T-cell (primary cell): ENCODE results near the gene RXRB. TPM values are rescaled to one million over a fixed set of nuclear protein-coding genes. Genes with fewer than 3 reads are reported as not detected.
"Not testable (repeated sequence)": the region's sequence is repeated elsewhere in the genome, so short reads cannot be mapped to it uniquely, and the experiment has no call there.

ENCODE experiments used
- ATAC-seq, 4 experiments: fragments of 200-7000 bp in 3 of 4; fragments of 150-1000 bp in 1 of 4; cut with Tn5 transposase; replicated peaks in 1 of 4; 1 replicate in 3 of 4; 2 replicates in 1 of 4; pipeline ENCODE4 v1.10.0; 2021; ENCODE audit warnings: moderate library complexity in 3 of 4, mild to moderate bottlenecking in 2 of 4, moderate number of reproducible peaks in 1 of 4
- CTCF ChIA-PET, 2 donors: fragments of 300-600 bp; sonication (Branson Sonifier 250); formaldehyde crosslinking; loops; one replicate each; lab custom pipeline; 2022; ENCODE audit warnings: antibody characterized with exemption in 2 of 2; lab: Charles Lee
- POLR2A ChIA-PET, 2 donors: fragments of 300-600 bp; sonication (Branson Sonifier 250); formaldehyde crosslinking; loops; one replicate each; lab custom pipeline; 2022; ENCODE audit warnings: antibody characterized with exemption in 2 of 2; lab: Charles Lee
- DNase-seq, 35 experiments: peaks; one replicate each; pipeline versions ENCODE4 v3.0.0 to v3.0.0-alpha.2; 2013 to 2023
- H3K27ac ChIP-seq: one replicate; pipeline ENCODE4 v1.5.1; 2013; ENCODE audit warnings: low read length
- H3K27me3 ChIP-seq, 2 experiments: replicated peaks in 1 of 2; 1 replicate in 1 of 2; 2 replicates in 1 of 2; pipeline versions ENCODE4 v1.6.1 to v1.7.0; 2013; ENCODE audit warnings: low read length in 1 of 2, mixed read lengths in 1 of 2; ENCODE audit not compliant: control insufficient read depth in 2 of 2, insufficient read depth in 2 of 2; ENCODE audit errors: extremely low read depth in 1 of 2
- H3K36me3 ChIP-seq, 2 donors: 1 replicate in 1 of 2; 2 replicates in 1 of 2; pipeline versions ENCODE4 v1.6.1 to v1.7.0; 2013; ENCODE audit warnings: low read length in 1 of 2; ENCODE audit not compliant: control insufficient read depth in 2 of 2, insufficient read depth in 1 of 2; ENCODE audit errors: extremely low read depth in 1 of 2
- H3K4me1 ChIP-seq, 2 experiments: 1 replicate in 1 of 2; 2 replicates in 1 of 2; pipeline versions ENCODE4 v1.6.1 to v1.7.0; 2013; ENCODE audit warnings: low read length in 2 of 2, mixed read lengths in 1 of 2; ENCODE audit not compliant: insufficient read depth in 2 of 2, control insufficient read depth in 1 of 2; ENCODE audit errors: extremely low read depth in 1 of 2
- H3K4me3 ChIP-seq, 2 donors: 1 replicate in 1 of 2; 2 replicates in 1 of 2; pipeline versions ENCODE4 v1.5.1 to v1.7.0; 2013; ENCODE audit warnings: mild to moderate bottlenecking in 2 of 2, low read length in 1 of 2, moderate library complexity in 1 of 2; ENCODE audit not compliant: control insufficient read depth in 1 of 2; ENCODE audit errors: extremely low read depth in 1 of 2
- H3K9me3 ChIP-seq: 2 replicates; pipeline ENCODE4 v1.7.0; 2013
- H3K27ac Mint-ChIP-seq, 2 donors: one replicate each; pipeline ENCODE4 v1.8.0; 2020 to 2021; ENCODE audit warnings: mild to moderate bottlenecking in 2 of 2, mixed read lengths in 2 of 2
- H3K27me3 Mint-ChIP-seq, 2 donors: one replicate each; pipeline ENCODE4 v1.8.0; 2021 to 2022; ENCODE audit warnings: mixed read lengths in 2 of 2
- H3K36me3 Mint-ChIP-seq: one replicate; pipeline ENCODE4 v1.8.0; 2021; ENCODE audit warnings: mixed read lengths
- H3K4me1 Mint-ChIP-seq, 3 donors: one replicate each; pipeline ENCODE4 v1.8.0; 2020 to 2022; ENCODE audit warnings: mixed read lengths in 3 of 3, mild to moderate bottlenecking in 1 of 3
- H3K4me3 Mint-ChIP-seq, 3 donors: one replicate each; pipeline ENCODE4 v1.8.0; 2020 to 2022; ENCODE audit warnings: mild to moderate bottlenecking in 3 of 3, mixed read lengths in 3 of 3, moderate library complexity in 3 of 3
- H3K9me3 Mint-ChIP-seq, 3 donors: one replicate each; pipeline ENCODE4 v1.8.0; 2020 to 2022; ENCODE audit warnings: mixed read lengths in 3 of 3
- WGBS: methylation state at CpG from one replicate; pipeline ENCODE4 v1.1.5; 2013; ENCODE audit warnings: missing lambda C conversion rate; ENCODE audit not compliant: insufficient coverage; 5-methylcytosine and 5-hydroxymethylcytosine counted together
- total RNA-seq, 35 experiments: library from RNA in 6 of 35; stranded (reverse) in 6 of 35; fragments of 120-200 nt in 1 of 35; gene quantifications; one replicate each; pipeline versions ENCODE4 v1.2.1 to v1.2.4 and lab custom pipeline; 2013 to 2026

The RXRB gene
- total RNA-seq, 5 donors from 2014 or later (not counting 1 experiment from before 2014, with no cell fraction given), result 65.5 to 104 (median 96.4) TPM

DNA sequence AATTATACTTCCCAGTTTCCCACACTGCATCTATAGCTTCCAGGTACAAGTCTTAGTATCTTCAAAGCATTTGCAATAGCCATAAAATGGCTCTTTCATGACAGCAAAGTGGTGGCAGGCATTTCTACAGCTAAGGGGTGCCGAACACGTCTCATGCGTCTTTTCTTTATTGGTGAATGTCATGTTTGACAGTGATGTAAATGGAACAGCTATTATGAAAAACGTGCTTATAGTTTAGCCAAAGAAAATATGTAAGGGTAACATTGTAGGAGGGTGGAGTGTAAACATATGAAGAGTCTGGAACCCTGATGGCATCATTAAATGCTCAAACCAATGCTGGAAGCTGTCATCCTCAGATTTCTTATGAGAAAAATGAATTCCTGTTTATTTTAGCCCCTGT lies 46.1 kb downstream of the RXRB start:
- no peak for DNase-seq
- no peak overlapping the region for H3K27ac Mint-ChIP-seq
- no peaks in the 10 kb centered on the region for H3K36me3 Mint-ChIP-seq
- H3K4me1 Mint-ChIP-seq, result no peaks in the 10 kb centered on the region
- no peak for ATAC-seq
- ChIA-PET CTCF (interaction anchor here in 1 of 2 donors (0.8 kb wide), 1 partner anchor 28 kb away, joined by 3 read pairs; no protein-coding TSS in a partner anchor), POLR2A (no interaction called here)
- peaks cover 4 to 11% (median 8%) of the 10 kb centered on the region in 3 donors for H3K9me3 Mint-ChIP-seq
- Histone ChIP-seq H3K27me3 (peaks cover 0 to 17% of the 10 kb centered on the region in 2 experiments), H3K36me3 (no peaks in the 10 kb centered on the region), H3K4me1 (no peaks in the 10 kb centered on the region), H3K27ac (no peak overlapping the region), H3K9me3 (no peaks in the 10 kb centered on the region), H3K4me3 (no peak overlapping the region)
- H3K4me3 Mint-ChIP-seq, result no peak overlapping the region
- 83% methylated on average over 4 of the region's 4 CpGs for WGBS
- H3K27me3 Mint-ChIP-seq, result peaks cover 16 to 17% of the 10 kb centered on the region in 2 donors

DNA sequence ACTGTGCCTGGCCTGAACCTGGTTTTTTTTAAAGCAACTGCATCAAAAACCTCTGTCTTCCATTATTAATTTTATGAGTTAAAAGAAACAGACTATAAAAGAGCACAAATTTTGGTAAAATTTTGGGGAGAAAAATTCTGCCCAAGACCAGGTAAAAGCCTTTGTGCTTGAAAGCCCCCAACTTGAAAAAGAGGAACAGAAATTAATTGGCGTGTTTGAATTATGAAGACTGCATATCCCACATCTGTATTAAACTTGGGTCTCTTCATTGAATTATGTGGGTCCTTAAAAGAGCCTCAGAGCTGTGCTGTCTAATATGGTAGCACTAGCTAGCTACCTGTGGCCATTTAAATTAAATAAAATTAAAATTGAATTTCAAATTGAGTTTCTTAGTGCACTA lies 49.4 kb downstream of the RXRB start:
- Histone ChIP-seq H3K36me3 (no peaks in the 10 kb centered on the region), H3K4me1 (no peaks in the 10 kb centered on the region), H3K4me3 (no peak overlapping the region), H3K9me3 (no peaks in the 10 kb centered on the region), H3K27me3 (peaks cover 0 to 21% of the 10 kb centered on the region in 2 experiments), H3K27ac (no peak overlapping the region)
- no peak for DNase-seq
- WGBS, result no CpG with 5 or more reads among the region's 1 CpG
- Mint-ChIP-seq H3K4me1 (peaks cover 0 to 1% (median 0%) of the 10 kb centered on the region in 3 donors), H3K4me3 (no peak overlapping the region), H3K9me3 (peaks cover 4 to 11% (median 8%) of the 10 kb centered on the region in 3 donors), H3K27me3 (peaks cover 16 to 18% of the 10 kb centered on the region in 2 donors), H3K36me3 (no peaks in the 10 kb centered on the region), H3K27ac (no peak overlapping the region)
- ChIA-PET POLR2A (interaction anchor here in 1 of 2 donors (0.9 kb wide), 1 partner anchor 179 kb away, joined by 5 read pairs; no protein-coding TSS in a partner anchor), CTCF (interaction anchor here in 1 of 2 donors (0.7 kb wide), 1 partner anchor 107 kb away, joined by 3 read pairs; no protein-coding TSS in a partner anchor)
- ATAC-seq, result no peak

DNA sequence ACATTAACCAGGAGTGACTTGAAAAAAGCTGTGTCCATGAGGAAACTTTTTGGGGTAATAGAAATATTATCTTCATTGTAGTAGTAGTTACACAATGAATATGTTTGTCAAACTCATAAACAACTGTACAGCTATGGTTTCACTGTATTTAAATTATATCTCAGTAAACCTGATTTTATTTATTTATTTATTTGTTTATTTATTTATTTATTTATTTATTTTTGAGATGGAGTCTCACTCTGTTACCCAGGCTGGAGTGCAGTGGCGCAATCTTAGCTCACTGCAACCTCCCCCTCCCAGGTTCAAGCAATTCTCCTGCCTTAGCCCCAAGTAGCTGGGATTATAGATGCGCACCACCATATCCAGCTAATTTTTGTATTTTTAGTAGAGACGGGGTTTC lies 49.9 kb downstream of the RXRB start:
- Mint-ChIP-seq H3K27me3 (peaks cover 16 to 18% of the 10 kb centered on the region in 2 donors), H3K9me3 (peaks cover 4 to 11% (median 8%) of the 10 kb centered on the region in 3 donors)
- peaks cover 0 to 23% of the 10 kb centered on the region in 2 experiments for H3K27me3 ChIP-seq
- not testable (repeated sequence) for ATAC-seq, H3K9me3 ChIP-seq, H3K36me3 Mint-ChIP-seq, H3K27ac ChIP-seq, H3K4me3 ChIP-seq, DNase-seq, H3K27ac Mint-ChIP-seq, H3K4me3 Mint-ChIP-seq, H3K4me1 ChIP-seq, H3K36me3 ChIP-seq, H3K4me1 Mint-ChIP-seq
- ChIA-PET CTCF (interaction anchor here in 1 of 2 donors (0.7 kb wide), 1 partner anchor 107 kb away, joined by 3 read pairs; no protein-coding TSS in a partner anchor), POLR2A (interaction anchor here in 1 of 2 donors (0.9 kb wide), 1 partner anchor 179 kb away, joined by 5 read pairs; no protein-coding TSS in a partner anchor)
- no CpG with 5 or more reads among the region's 3 CpGs for WGBS

DNA sequence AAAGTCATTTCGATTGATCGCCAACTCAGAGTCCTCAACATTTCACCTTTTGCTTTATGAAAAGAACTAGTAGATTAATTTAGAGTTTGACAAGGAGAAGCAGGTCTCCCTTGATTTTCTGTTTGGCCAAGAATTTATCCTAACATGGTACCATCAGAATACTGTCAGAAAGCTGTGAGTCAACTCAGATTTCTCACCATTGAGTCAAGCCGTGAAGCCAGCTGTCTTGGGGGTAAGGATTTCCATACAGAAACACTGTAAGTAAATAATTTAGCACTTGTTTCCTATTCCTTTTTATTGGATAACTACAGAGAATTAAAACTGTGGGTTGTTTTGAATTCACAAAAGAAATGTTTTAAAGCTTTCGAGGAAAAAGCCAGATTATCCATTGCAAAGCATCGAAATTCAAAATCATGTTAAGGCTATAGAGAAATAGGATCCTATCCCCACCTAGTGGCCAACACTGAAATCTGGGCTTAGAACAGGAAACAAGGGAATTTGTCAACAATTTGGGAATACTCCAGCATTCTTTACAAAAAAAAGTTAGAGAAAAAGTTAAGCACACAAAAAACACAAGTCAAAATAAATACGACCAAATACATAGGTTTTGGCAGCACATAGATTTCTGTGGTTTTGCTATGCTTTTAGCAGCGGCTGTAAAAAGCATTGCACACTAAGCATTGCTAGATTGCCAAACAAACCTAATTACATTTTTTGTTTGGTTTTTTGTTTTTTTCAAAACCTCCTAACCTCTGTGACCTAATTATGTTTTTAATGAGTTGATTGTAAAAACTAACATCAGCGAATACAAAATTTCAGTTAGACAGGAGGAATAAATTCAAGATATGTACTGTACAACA lies 52.4 kb downstream of the RXRB start:
- DNase-seq (peak in 1 of 35 experiments; percentile 49), ATAC-seq (peak in 1 of 4 experiments; percentile 55)
- CTCF ChIA-PET, result interaction anchor here in 1 of 2 donors (0.6 to 2.3 kb wide), 2 partner anchors 44 to 101 kb away, joined by 3 to 7 read pairs; no protein-coding TSS in a partner anchor
- Mint-ChIP-seq H3K4me1 (peaks cover 0 to 1% (median 0%) of the 10 kb centered on the region in 3 donors), H3K27ac (no peak overlapping the region), H3K9me3 (peaks cover 4 to 11% (median 8%) of the 10 kb centered on the region in 3 donors), H3K27me3 (peaks cover 19 to 24% of the 10 kb centered on the region in 2 donors), H3K36me3 (no peaks in the 10 kb centered on the region), H3K4me3 (no peak overlapping the region)
- no CpG with 5 or more reads among the region's 8 CpGs for WGBS
- H3K36me3 ChIP-seq, result no peaks in the 10 kb centered on the region
- H3K27ac ChIP-seq, result no peak overlapping the region
- no peaks in the 10 kb centered on the region for H3K9me3 ChIP-seq
- H3K27me3 ChIP-seq, result peaks cover 0 to 18% of the 10 kb centered on the region in 2 experiments
- H3K4me3 ChIP-seq, result no peak overlapping the region
- POLR2A ChIA-PET, result no interaction called here
- H3K4me1 ChIP-seq, result no peaks in the 10 kb centered on the region

DNA sequence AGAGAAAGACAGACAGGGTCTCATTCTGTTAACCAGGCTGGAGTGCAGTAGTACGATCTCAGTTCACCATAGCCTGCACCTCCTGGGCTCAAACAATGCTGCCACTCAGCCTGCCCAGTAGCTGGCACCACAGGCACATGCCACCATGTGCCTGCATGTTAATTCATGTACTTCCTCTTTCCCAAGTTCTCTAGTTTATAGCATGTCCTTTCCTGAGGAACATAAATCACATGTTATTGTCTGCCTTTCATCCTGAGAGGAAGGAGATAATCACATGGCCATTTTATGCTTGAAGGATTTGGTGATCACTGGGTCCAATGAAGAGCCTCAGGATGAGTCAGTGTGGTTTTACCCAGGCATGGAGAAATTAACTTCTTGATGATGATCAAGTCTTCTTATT lies 56.1 kb downstream of the RXRB start:
- ATAC-seq, result no peak
- peaks cover 38 to 40% of the 10 kb centered on the region in 2 donors for H3K27me3 Mint-ChIP-seq
- 13% methylated on average over 1 of the region's 1 CpG for WGBS
- ChIA-PET POLR2A (interaction anchor here in 1 of 2 donors (0.7 kb wide), 1 partner anchor 118 kb away, joined by 3 read pairs; no protein-coding TSS in a partner anchor), CTCF (interaction anchor here (0.6 to 0.9 kb wide), 3 partner anchors 17 to 360 kb away, joined by 3 to 9 read pairs (median 3); no protein-coding TSS in a partner anchor)
- no peaks in the 10 kb centered on the region for H3K9me3 ChIP-seq
- H3K9me3 Mint-ChIP-seq, result no peaks in the 10 kb centered on the region
- H3K4me3 Mint-ChIP-seq, result no peak overlapping the region
- no peak overlapping the region for H3K27ac Mint-ChIP-seq
- DNase-seq, result no peak
- no peaks in the 10 kb centered on the region for H3K36me3 Mint-ChIP-seq
- no peak overlapping the region for H3K27ac ChIP-seq
- H3K4me1 ChIP-seq, result no peaks in the 10 kb centered on the region
- no peaks in the 10 kb centered on the region for H3K36me3 ChIP-seq
- no peak overlapping the region for H3K4me3 ChIP-seq
- peaks cover 0 to 2% (median 1%) of the 10 kb centered on the region in 3 donors for H3K4me1 Mint-ChIP-seq
- H3K27me3 ChIP-seq, result peaks cover 0 to 31% of the 10 kb centered on the region in 2 experiments
